ENCODE data around the gene MYDGF.
"Not testable (repeated sequence)": the region's sequence is repeated elsewhere in the genome, so short reads cannot be mapped to it uniquely, and the experiment has no call there.

The MYDGF gene

DNA sequence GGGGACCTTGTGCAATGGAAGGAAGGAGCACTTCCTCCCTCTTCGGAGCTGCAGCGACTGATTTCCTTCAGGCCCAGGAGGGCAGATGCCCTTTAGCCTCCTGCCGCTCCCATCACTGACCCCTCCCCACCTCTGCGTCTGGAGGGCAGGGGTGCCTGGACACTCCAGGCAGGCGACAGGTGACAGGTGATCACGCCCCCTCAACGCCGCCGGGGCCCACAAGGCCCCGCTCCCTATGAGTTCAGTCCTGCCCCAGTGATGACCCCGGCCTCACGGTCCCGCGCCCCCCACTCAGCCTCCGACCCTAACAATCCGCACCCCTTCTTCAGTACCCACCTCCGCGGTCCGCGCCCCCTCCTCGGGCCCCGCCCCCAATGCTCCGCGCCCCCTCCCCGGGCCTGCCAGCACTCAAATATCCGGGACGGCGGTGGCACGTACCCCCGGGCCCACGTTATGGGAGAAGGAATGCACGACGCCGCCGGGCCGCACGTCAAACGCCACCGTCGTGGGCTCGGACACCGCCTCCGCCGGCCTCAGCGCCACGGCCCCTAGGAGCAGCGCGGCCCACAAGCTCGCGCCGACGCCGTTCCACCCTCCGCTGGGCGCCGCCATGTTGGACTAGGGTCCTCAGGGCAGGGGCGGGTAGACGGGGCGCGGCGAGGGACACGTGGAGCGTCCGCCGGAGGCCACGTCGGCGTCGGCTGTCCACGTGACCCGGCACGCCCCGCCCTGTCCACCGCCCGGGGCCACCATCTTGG lies at the start of gene MYDGF:
MYDGF (minus strand) TSS at position 620 of the 758 bp plus-strand sequence; CDS start at position 612, 8 bp downstream.
- peak; percentile 93 for DNase-seq

DNA sequence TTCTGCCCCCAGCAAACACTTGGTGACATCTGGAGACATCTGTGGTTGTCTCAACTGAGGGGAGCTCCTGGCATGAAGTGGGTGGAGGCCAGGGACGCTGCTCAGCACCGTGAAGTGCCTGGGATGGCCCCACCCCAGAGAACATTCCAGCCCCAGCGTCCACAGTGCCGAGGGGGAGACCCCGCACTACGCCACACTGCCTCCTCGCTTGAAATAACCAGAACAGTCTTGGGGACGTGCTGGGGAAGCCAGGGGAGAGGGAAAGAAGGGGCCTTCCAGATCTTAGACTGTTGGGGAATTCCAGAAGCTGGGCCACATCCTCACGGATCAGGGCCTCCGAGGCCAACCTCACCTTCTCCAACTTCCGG lies 49.3 kb upstream of the MYDGF start:
- no peak for DNase-seq

- DNase-seq, result no peak
These were observed 48.0 kb upstream of the MYDGF start for GRCh38 chr19:4717966-4718701.

DNA sequence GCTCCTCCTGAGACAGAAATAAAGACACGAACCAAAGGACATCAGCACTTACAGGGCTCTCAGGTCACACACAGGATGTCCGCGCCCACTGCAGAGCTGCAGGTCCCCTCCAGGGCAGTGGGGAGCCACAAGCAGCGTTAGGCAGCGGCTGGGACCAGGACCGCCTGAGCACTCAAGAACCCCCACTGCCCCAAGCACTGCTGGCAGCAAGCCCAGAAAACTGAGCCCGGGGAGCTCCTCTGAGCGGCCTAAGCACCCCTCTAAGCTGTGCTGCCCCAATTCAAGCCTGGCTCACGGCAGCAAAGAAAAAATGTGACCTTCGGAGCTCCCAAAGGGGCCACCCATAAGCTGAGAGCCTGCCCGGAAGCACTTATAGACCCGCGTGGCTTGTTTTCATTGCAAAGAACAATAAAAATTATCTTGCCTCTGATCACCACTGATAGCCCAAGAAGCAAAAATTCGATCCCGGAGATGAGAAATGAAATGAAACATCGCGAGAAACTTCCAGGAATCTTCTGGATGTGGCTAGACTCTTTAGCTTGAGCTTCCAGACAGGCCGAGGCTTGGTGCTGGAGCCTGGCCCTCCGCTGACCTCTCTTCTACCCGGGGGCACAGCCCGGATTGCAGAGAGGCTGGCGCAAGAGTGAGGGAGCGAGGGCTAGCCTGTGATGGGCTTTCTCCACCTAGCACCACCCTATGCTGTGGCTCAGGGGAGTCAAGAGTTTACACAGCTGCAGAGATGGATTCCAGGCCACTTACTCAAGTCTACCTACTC lies 47.2 kb upstream of the MYDGF start:
- no peak for DNase-seq

DNA sequence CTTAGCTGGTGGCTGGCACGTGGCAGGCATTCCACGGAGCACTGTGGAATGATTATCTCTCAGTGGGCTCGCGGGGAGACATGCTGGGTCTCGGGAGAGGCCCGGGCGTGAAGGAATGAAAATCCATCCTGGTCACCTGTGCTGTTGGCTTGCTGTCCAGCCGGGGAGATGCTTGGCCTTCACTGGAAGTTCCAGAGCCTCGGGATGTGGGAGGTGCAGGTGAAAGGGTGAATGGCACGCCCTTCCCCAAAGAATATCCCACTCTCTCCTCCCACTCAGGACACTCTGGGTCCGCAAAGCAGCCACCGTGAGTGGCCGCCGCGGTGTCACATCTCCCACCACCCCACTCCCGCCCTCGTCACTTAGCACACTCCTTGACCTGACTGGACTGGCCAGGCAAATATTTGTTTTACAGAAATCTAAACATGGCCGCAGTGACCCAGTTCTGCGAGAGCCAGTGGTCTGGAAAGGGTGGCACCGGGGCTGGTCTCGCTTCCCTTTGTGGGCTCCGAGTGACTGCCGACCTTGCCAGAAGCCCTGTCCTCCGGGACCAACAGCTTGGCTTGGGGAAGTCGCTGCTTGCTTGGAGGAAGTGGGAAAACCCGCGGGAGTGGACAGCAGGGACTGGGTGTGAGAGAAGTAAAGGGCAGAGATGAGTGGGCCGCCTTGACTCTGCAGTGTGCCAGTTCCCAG lies 45.5 kb upstream of the MYDGF start:
- DNase-seq, result no peak

GRCh38 chr19:4715178-4715528 lies 45.0 kb upstream of the MYDGF start:
- not testable (repeated sequence) for DNase-seq

DNA sequence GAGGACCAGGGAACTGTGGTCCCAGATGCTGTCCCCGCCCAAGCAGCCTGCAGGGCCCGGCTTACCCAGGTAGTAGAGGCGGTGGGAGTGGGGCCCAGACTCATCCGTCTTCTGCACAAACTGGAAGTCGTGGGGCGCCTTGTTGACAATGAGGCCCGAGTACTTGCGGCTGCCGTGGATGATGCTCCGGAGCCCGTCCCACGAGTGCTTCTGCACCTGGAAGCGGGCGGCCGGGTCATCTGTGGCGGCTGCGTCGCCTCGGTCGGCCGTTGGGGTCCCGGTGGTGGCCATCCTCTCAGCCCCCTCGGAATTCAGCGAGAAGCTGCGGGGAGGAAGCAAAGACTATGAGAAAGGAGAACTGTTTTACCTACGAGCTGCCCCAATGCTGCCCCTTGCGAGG lies 43.9 kb upstream of the MYDGF start:
- DNase-seq, result no peak

DNA sequence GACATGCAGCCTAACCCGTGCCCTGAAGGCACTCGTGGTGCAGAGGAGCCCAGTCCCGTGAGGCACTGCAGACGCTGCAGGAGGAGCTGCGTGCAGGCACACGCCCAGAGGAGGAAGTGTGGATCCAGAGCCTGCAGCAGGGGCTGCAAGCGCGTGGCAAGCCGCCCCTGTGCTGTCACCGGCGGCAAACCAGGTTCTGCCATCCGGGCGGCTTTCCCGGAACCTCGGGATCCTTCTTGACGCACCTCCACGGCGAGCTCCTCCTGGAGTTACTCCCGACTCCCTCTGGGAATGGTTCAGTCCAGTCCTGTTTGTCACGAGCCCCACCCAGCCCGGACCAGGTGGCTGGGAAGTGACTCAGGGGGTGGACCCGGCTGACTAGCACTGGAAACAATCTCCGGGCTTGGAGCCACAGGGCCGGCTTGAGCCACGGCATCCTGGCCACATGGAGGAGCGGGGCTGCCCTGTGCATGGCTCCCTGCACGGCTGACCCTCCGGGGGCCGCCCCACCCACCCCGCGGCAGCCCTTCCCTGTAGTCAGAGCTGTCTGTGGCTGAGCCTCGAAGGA lies 43.3 kb upstream of the MYDGF start:
- DNase-seq, result no peak

DNA sequence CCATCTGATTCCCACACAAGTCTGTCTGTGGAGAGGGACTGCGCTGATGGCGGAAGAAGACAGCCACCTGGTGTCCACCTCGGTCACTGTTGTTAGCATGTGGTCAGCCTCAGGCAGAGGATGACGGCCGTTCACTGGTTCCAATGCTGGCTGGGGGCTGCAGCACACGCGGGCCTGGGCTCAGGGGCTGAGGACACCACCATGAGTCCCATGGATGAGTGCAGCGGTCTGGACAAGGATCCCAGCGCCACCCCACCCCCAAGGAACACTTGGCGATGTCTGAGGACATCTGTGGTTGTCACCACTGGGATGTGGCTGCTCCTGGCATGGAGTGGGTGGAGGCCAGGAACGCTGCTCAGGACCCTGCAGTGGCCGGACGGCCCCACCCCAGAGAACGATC lies 42.6 kb upstream of the MYDGF start:
- DNase-seq, result no peak

GRCh38 chr19:4711211-4711610 lies 41.1 kb upstream of the MYDGF start:
- no peak for DNase-seq

DNA sequence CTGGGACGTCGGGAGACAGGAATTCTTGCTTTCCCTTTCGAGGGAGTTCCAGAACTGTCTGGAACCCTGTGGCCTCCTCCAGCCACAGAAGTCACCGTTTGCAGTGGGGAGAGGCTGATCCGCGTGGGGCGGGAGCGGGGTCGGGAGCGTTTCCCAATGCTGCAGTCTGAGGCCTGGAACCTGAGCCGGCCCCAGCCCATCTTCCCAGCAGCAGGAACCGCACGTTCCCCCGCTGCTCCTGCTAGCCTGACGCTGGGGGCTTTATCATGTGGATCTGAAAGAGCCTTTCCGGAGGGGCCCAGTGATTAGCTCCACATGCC lies 40.1 kb upstream of the MYDGF start:
- DNase-seq, result no peak

DNA sequence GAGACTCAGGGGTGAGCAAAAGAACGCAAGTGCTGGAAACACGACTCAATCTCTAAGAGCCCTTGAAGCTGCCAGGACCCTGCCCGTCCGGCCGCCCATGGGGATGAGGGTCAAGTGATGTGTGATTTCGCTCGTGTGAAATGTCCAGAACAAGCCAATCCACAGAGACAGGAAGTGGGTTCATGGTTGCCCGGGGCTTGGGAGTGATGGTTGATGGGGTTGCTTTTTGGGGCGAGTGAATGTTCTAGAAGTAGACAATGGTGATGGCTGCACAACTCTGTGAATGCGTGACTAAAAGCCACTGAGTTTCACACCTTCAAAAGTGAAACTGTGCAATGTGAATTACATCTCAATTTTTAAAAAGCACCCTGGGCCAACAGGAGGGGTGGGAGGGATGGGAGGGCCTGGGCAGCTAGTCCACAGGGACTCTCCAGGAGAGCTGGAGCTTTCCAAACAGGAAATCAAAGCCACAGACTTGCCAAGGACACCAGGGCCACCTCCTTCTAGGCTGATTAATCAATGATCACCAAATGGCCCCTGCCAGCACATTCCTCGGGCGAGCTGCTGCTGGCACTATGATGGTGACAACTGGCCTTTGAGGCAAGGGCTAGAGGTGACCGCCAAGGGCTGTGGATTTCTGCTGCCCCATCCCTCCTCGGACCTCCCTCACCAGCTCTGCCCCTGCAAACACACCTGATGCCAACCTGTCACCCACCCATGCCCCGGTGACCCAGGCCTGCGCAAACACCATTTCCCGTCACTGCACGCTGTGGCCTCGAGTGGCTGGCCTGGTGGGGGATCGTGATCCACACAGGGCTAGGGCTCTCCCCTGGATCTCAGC lies 39.5 kb upstream of the MYDGF start:
- DNase-seq, result no peak

DNA sequence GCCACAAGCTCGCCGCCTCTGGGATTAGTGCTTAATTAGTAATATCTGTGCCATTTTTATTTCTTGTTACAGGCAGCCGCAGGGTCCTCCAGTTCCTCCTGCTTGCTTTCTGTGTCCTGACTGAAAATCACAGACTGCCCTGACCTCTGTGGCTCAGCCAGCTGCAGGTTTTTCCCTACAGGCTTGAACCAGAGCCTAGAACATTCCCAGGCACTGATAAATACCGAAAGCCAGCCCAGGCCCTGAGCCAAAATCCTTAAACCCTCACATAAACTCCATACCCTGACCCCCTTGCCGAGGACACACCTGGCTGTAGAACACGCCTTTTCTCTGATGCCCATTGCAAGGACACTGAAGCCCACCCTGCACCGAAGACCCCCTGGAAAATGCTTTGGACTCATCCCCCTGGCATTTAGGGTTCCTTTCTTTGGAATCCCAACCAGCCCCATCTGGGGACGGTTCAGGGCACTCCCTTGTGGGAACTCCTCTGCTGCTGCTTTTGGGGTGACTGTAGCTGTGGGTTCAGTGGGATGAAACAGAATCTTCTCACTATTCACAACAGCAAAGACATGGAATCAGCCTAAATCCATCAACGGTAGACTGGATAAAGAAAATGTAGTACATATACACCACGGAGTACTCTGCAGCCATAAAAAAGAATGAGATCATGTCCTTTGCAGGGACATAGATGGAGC lies 38.0 kb upstream of the MYDGF start:
- no peak for DNase-seq

GRCh38 chr19:4707322-4707721 lies 37.2 kb upstream of the MYDGF start:
- DNase-seq, result no peak

DNA sequence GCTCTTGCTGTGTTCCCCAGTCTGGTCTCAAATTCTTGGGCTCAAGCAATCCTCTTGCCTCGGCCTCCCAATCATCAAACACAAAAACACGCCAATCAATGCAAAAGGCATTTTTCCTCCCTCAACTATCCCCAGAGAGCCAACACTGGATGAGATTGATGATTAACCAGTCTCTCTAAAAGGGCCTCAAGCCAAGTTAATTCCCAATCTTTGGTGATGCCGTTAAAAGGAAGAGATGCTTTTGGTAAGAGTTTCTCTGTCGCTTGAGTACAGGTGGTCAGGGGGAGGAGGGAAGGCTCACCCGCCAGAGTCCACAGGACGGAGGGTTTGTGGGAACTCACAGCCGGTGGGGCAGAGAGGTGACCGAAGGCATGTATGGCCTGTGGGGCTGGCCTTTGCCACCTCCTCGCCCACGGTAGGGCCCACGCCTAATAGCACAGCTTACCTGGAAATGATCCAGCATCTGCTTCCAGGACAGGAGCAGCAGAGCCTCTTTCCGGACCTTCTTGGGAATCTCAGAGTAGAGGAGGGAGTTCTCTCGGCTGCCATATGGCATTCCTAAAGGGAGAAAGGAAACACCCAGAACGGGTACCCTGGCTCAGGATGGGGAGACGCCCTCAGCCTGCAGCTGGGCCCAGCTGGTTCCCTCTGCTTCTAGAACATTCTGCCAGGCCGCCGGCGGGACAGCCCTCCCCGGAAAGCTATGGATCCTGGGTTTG lies 35.4 kb upstream of the MYDGF start:
- no peak for DNase-seq

DNA sequence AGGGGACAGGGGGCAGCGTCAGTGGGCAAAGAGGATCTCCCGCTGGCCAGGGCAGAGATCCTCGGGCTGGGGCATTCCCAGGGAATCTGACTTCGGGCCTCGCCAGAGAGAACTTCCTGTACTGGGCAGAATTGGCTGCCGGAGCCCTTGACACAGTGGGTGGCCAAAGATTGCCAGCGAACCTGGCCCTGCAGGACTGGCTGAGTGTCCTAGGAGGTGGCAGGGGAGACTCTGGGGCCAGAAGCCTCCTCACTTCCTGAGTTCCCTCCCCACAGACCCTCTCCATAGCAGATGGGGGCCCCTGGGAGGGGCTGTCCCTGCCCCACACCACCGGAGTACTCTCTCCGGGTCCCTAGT lies 34.2 kb upstream of the MYDGF start:
- DNase-seq, result no peak

DNA sequence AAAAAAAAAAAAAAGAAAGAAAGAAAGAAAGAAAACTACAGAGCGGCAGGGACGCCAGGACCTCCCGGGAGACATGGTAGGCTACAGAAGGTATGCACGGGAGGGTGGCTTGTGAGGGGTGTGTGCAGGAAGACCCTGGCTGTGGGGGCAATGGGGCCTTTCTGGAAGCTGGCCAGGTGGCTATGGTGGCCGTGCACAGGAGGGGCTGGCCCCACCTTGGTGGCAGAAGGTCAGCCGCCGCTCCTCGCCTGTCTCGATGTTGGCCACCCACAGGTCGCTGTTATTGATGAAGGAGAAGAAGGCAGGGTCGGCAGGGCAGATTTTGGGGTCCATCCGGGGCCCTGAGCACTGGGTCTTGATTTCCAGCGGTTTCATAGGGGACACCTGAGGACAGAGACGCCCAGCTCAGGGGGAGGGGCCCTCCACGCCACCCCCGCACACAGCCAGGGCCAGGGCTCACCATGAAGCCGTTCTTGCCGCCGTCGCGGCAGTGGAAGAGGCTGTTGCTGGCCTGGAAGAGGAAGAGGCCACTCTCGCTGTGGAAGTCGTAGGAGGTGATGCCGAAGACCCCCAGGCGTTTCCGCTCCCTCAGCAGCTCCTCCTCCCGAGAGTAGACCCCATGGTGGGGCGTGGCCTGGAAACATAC lies 33.7 kb upstream of the MYDGF start:
- DNase-seq, result no peak

GRCh38 chr19:4702764-4703163 lies 32.6 kb upstream of the MYDGF start:
- no peak for DNase-seq

DNA sequence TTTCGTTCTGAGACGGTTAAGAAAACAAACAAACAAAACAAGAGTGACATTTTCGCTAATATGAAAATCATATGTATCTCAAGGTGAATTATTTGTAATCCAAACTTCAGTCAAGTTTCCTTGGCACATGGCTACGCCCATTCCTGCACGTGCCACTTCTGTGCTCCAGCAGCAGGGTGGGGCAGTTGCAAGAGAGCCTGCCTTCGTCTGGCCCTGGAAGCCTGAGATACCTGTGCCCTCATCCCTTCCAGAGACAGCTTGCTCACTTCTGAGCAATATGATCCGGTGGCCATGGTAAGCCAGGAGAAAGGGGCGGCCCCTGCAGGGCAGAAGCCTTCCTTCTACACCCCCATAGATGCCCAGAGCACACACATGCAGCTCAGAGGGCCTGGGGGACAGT lies 31.4 kb upstream of the MYDGF start:
- DNase-seq, result no peak

DNA sequence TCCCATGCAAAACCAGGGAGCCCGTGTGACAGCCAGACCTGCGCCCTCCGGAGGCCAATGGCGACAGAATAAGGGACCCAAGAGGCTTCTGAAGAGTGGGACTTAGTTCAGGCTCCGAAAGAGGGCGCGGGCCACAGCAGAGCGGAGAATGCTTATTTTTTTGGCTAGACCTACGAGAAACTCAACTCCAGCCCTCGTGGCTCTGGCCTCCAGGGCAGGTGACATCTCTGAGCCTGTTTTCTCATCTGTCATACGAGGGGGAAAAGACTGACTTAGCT lies 30.5 kb upstream of the MYDGF start:
- no peak for DNase-seq

Measured in left hindlimb (tissue), 1 donor.